Neural cell (in vitro differentiated cells): ENCODE results near the gene RALGPS1. TPM values are rescaled to one million over a fixed set of nuclear protein-coding genes. Genes with fewer than 3 reads are reported as not detected.

ENCODE experiments used
- H2AFZ ChIP-seq: fragments of 200-600, 300-800 bp; sonication (generic), shearing (Covaris generic); 2 replicates; pipeline ENCODE4 v1.6.0; 2014; ENCODE audit warnings: low read depth, mild to moderate bottlenecking, antibody characterized with exemption, low read length, moderate library complexity
- H3F3A ChIP-seq: fragments of 200-600 bp; shearing (Covaris generic); 2 replicates; pipeline ENCODE4 v1.6.1; 2016; ENCODE audit warnings: mild to moderate bottlenecking, moderate library complexity, mixed read lengths, antibody characterized with exemption, low read length; ENCODE audit not compliant: insufficient read depth, poor library complexity, severe bottlenecking
- H3K27ac ChIP-seq: fragments of 200-600, 300-800 bp; sonication (generic), shearing (Covaris generic); 2 replicates; pipeline ENCODE4 v1.5.1; 2014; ENCODE audit warnings: mild to moderate bottlenecking, low read length, moderate library complexity
- H3K27me3 ChIP-seq: fragments of 300-800, 200-600 bp; sonication (generic), shearing (Covaris generic); 2 replicates; pipeline ENCODE4 v1.6.0; 2014; ENCODE audit warnings: mild to moderate bottlenecking, low read depth, low read length, moderate library complexity; ENCODE audit not compliant: insufficient read depth
- H3K36me3 ChIP-seq: fragments of 300-800, 200-600 bp; sonication (generic), shearing (Covaris generic); 2 replicates; pipeline ENCODE4 v1.5.1; 2014; ENCODE audit warnings: mild to moderate bottlenecking, antibody characterized with exemption, low read length, moderate library complexity; ENCODE audit not compliant: insufficient read depth
- H3K4me2 ChIP-seq: fragments of 300-800, 200-600 bp; sonication (generic), shearing (Covaris generic); 2 replicates; pipeline ENCODE4 v1.6.0; 2014; ENCODE audit warnings: mild to moderate bottlenecking, low read length
- H3K4me3 ChIP-seq: fragments of 300-800, 200-600 bp; sonication (generic), shearing (Covaris generic); 2 replicates; pipeline ENCODE4 v1.5.1; 2014; ENCODE audit warnings: mild to moderate bottlenecking, low read length, moderate library complexity
- H3K79me2 ChIP-seq: fragments of 200-600 bp; shearing (Covaris generic); replicated peaks from 2 replicates; pipeline ENCODE4 v1.6.0; 2014; ENCODE audit warnings: mild to moderate bottlenecking, low read length, moderate library complexity; ENCODE audit not compliant: insufficient read depth
- H3K9ac ChIP-seq: fragments of 300-800, 200-600 bp; sonication (generic), shearing (Covaris generic); 2 replicates; pipeline ENCODE4 v1.6.1; 2016; ENCODE audit warnings: mild to moderate bottlenecking, low read length, mixed read lengths
- H3K9me2 ChIP-seq: fragments of 200-600 bp; shearing (Covaris generic); 2 replicates; pipeline ENCODE4 v1.6.1; 2016; ENCODE audit warnings: mild to moderate bottlenecking, low read length, mixed read lengths; ENCODE audit not compliant: insufficient read depth
- H3K9me3 ChIP-seq: fragments of 200-600, 300-800 bp; sonication (generic), shearing (Covaris generic); 2 replicates; pipeline ENCODE4 v1.6.1; 2016; ENCODE audit warnings: mild to moderate bottlenecking, mixed run types, low read length, moderate library complexity, mixed read lengths
- H4K20me1 ChIP-seq: fragments of 200-600 bp; shearing (Covaris generic); 2 replicates; pipeline ENCODE4 v1.6.1; 2016; ENCODE audit warnings: mild to moderate bottlenecking, mixed run types; ENCODE audit not compliant: insufficient read depth
- EP300 ChIP-seq: fragments of 450-650 bp; conservative IDR thresholded peaks from 2 replicates; pipeline ENCODE4 v1.6.1; 2014; ENCODE audit warnings: antibody characterized with exemption, mild to moderate bottlenecking, moderate library complexity; ENCODE audit not compliant: poor library complexity, severe bottlenecking
- EZH2 ChIP-seq: fragments of 200-600, 300-800 bp; shearing (Covaris generic), sonication (generic); IDR thresholded peaks from 2 replicates; pipeline ENCODE4 v1.6.1; 2014; ENCODE audit warnings: antibody characterized with exemption, low read length, borderline replicate concordance, mild to moderate bottlenecking; ENCODE audit not compliant: insufficient read depth, poor library complexity, severe bottlenecking
- MXI1 ChIP-seq: fragments of 450-650 bp; conservative IDR thresholded peaks from 2 replicates; pipeline ENCODE4 v1.6.1; 2014; ENCODE audit warnings: antibody characterized with exemption, mild to moderate bottlenecking; ENCODE audit not compliant: poor library complexity, severe bottlenecking
- POLR2AphosphoS5 ChIP-seq: IDR thresholded peaks from 2 replicates; pipeline ENCODE4 v1.6.1; 2012
- RAD21 ChIP-seq: fragments of 450-650 bp; conservative IDR thresholded peaks from 2 replicates; pipeline ENCODE4 v1.6.1; 2014; ENCODE audit warnings: antibody characterized with exemption, mild to moderate bottlenecking, moderate library complexity
- SMC3 ChIP-seq: fragments of 450-650 bp; conservative IDR thresholded peaks from 2 replicates; pipeline ENCODE4 v1.6.1; 2014; ENCODE audit warnings: antibody characterized with exemption, mild to moderate bottlenecking, moderate library complexity; ENCODE audit not compliant: poor library complexity
- TAF1 ChIP-seq: IDR thresholded peaks from 2 replicates; pipeline ENCODE4 v1.6.1; 2012; ENCODE audit warnings: low read depth
- polyA plus RNA-seq: library from polyadenylated mRNA; depleted of rRNA; stranded (reverse); fragments of >200 nt; gene quantifications from 2 replicates; pipeline ENCODE4 v1.2.3, GENCODE V29; 2014
- TF ChIP-seq, protein P1 (sequence below): fragments of 450-650 bp; IDR thresholded peaks from 2 replicates; pipeline ENCODE4 v1.5.1; 2014; ENCODE audit warnings: antibody characterized with exemption, mild to moderate bottlenecking, moderate library complexity; ENCODE audit not compliant: poor library complexity, severe bottlenecking
- TF ChIP-seq, protein P2 (sequence below): IDR thresholded peaks from 2 replicates; pipeline ENCODE4 v1.6.1; 2012; ENCODE audit warnings: borderline replicate concordance

RALGPS1 gene
- polyA plus RNA-seq, 1 donor from 2014 or later = 37.1 TPM

DNA sequence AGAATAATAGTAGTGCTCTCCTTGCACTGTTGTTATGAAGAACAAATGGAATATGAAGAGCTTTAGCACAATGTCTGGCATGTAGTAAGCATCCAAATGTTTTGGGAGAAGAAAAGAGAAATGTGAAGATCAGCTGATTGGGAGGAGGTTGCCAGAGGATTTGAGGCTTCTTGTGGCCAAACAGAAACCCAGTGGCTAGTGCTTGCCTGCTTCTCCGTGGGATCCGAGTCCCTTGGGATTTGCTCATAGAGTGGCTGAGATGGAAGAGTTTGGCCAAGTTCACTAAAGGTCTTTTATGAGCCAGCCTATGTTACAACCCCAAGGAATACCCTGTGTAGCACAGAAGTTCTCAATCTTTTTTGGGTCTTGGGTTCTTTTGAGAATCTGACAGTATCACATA, 121.9 kb downstream of the RALGPS1 start:
- Histone ChIP-seq H3K27me3 (no peaks in the 10 kb centered on the region), H4K20me1 (no peaks in the 10 kb centered on the region), H3K36me3 (no peaks in the 10 kb centered on the region), H3K9me2 (no peaks in the 10 kb centered on the region), H3K9me3 (no peaks in the 10 kb centered on the region), H3K79me2 (no peaks in the 10 kb centered on the region), H3K4me2 (no peak overlapping the region), H3K9ac (no peak overlapping the region), H3K27ac (no peak overlapping the region), H3K4me3 (no peak overlapping the region), H2AFZ (no peak overlapping the region), H3F3A (no peaks in the 10 kb centered on the region)
- no peak for TF ChIP-seq MXI1
- TF ChIP-seq, protein P1, sequence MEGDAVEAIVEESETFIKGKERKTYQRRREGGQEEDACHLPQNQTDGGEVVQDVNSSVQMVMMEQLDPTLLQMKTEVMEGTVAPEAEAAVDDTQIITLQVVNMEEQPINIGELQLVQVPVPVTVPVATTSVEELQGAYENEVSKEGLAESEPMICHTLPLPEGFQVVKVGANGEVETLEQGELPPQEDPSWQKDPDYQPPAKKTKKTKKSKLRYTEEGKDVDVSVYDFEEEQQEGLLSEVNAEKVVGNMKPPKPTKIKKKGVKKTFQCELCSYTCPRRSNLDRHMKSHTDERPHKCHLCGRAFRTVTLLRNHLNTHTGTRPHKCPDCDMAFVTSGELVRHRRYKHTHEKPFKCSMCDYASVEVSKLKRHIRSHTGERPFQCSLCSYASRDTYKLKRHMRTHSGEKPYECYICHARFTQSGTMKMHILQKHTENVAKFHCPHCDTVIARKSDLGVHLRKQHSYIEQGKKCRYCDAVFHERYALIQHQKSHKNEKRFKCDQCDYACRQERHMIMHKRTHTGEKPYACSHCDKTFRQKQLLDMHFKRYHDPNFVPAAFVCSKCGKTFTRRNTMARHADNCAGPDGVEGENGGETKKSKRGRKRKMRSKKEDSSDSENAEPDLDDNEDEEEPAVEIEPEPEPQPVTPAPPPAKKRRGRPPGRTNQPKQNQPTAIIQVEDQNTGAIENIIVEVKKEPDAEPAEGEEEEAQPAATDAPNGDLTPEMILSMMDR = no peak
- TF ChIP-seq TAF1 = no peak
- TF ChIP-seq RAD21 = no peak
- TF ChIP-seq POLR2AphosphoS5 = no peak
- no peak for TF ChIP-seq EZH2
- TF ChIP-seq, protein P2, sequence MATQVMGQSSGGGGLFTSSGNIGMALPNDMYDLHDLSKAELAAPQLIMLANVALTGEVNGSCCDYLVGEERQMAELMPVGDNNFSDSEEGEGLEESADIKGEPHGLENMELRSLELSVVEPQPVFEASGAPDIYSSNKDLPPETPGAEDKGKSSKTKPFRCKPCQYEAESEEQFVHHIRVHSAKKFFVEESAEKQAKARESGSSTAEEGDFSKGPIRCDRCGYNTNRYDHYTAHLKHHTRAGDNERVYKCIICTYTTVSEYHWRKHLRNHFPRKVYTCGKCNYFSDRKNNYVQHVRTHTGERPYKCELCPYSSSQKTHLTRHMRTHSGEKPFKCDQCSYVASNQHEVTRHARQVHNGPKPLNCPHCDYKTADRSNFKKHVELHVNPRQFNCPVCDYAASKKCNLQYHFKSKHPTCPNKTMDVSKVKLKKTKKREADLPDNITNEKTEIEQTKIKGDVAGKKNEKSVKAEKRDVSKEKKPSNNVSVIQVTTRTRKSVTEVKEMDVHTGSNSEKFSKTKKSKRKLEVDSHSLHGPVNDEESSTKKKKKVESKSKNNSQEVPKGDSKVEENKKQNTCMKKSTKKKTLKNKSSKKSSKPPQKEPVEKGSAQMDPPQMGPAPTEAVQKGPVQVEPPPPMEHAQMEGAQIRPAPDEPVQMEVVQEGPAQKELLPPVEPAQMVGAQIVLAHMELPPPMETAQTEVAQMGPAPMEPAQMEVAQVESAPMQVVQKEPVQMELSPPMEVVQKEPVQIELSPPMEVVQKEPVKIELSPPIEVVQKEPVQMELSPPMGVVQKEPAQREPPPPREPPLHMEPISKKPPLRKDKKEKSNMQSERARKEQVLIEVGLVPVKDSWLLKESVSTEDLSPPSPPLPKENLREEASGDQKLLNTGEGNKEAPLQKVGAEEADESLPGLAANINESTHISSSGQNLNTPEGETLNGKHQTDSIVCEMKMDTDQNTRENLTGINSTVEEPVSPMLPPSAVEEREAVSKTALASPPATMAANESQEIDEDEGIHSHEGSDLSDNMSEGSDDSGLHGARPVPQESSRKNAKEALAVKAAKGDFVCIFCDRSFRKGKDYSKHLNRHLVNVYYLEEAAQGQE = no peak
- TF ChIP-seq EP300 = no peak
- TF ChIP-seq SMC3 = no peak

DNA sequence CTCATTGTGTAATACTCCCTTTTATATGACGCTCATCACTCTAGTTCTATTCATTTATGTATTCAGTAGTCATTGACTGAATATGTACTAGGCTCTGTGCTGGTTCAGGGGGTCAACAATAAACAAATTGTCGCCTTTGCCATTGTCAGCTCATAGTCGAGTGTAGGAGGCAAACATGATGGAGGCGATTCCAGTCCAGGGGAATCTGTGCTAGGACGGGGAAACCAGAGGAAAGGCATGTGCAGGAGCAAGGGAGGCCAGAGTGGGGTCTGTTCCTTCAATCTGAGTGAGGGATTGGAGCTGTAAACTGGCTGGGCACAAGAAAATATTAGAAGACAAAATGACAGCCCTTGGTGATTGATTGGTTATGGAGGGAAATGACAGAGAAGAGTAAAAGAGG, 123.9 kb downstream of the RALGPS1 start:
- Histone ChIP-seq H3K36me3 (no peaks in the 10 kb centered on the region), H3K27ac (no peak overlapping the region), H3K9me3 (no peaks in the 10 kb centered on the region), H4K20me1 (no peaks in the 10 kb centered on the region), H3K4me2 (no peak overlapping the region), H3K27me3 (no peaks in the 10 kb centered on the region), H3K79me2 (no peaks in the 10 kb centered on the region), H3F3A (no peaks in the 10 kb centered on the region), H3K4me3 (no peak overlapping the region), H3K9me2 (no peaks in the 10 kb centered on the region), H2AFZ (no peak overlapping the region), H3K9ac (no peak overlapping the region)
- TF ChIP-seq TAF1 = no peak

DNA sequence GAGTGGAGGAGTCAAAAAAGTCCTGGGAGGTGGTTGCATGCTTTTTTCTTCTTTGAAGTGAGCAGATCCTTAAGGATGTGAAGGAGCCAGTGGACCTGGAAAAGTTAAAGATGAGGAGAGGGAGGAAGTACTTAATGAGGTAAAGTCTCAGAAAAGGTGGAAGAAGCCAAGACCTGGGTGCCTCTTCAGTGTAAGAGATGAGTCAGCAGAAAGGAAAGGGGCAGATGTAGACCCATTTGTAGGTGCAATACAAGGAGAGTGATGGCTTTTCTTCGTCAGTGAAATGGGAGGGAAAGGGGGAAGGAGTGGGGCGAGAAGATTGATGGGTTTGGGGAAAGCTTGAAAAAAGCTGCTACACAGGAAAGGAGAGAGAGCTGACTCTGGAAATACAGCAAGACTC, 124.9 kb downstream of the RALGPS1 start:
- no peaks in the 10 kb centered on the region for H3K36me3 ChIP-seq
- no peaks in the 10 kb centered on the region for H3K27me3 ChIP-seq
- H2AFZ ChIP-seq = no peak overlapping the region
- no peak overlapping the region for H3K4me3 ChIP-seq
- H3K27ac ChIP-seq = no peak overlapping the region
- no peaks in the 10 kb centered on the region for H3K79me2 ChIP-seq
- H3F3A ChIP-seq = no peaks in the 10 kb centered on the region
- H4K20me1 ChIP-seq = no peaks in the 10 kb centered on the region
- no peak overlapping the region for H3K9ac ChIP-seq
- H3K9me3 ChIP-seq = no peaks in the 10 kb centered on the region
- TF ChIP-seq MXI1 = no peak
- H3K9me2 ChIP-seq = no peaks in the 10 kb centered on the region
- no peak overlapping the region for H3K4me2 ChIP-seq
